HEK293 (cell line): ENCODE data around the gene ADPRH.
"Not testable (repeated sequence)": the region's sequence is repeated elsewhere in the genome, so short reads cannot be mapped to it uniquely, and the experiment has no call there.

Source experiments
- CTCF ChIA-PET: fragments of 350-600 bp; formaldehyde crosslinking; extraction: SDS; loops from one replicate; lab custom pipeline; 2021; ENCODE audit warnings: antibody characterized with exemption; lab: Yijun Ruan, JAX
- POLR2A ChIA-PET: fragments of 300-600 bp; formaldehyde crosslinking; extraction: SDS; loops from one replicate; lab custom pipeline; 2020; ENCODE audit warnings: antibody characterized with exemption, inconsistent platforms; lab: Yijun Ruan, JAX
- H3K27ac ChIP-seq: fragments of 200-500 bp; sonication (Bioruptor generic); 2 replicates; pipeline ENCODE4 v1.5.1; 2014; ENCODE audit warnings: low read depth, low read length, control low read depth, inconsistent platforms; ENCODE audit errors: extremely low read depth
- H3K36me3 ChIP-seq, 2 experiments: fragments of 200-500 bp in 1 of 2; sonication (Bioruptor generic) in 1 of 2; 1 replicate in 1 of 2; 2 replicates in 1 of 2; pipeline ENCODE4 v1.5.1; 2014 to 2017; ENCODE audit warnings: inconsistent platforms in 2 of 2, low read length in 2 of 2; ENCODE audit not compliant: control insufficient read depth in 2 of 2, insufficient read depth in 1 of 2
- H3K4me1 ChIP-seq: fragments of 200-500 bp; sonication (Bioruptor generic); 2 replicates; pipeline ENCODE4 v1.5.1; 2014; ENCODE audit warnings: mild to moderate bottlenecking, low read length, inconsistent platforms; ENCODE audit not compliant: control insufficient read depth, insufficient read depth
- H3K4me3 ChIP-seq: 2 replicates; pipeline ENCODE4 v1.5.1; 2011; ENCODE audit warnings: low read depth, mild to moderate bottlenecking, control low read depth, low read length, moderate library complexity
- H3K9me3 ChIP-seq: fragments of 200-500 bp; sonication (Bioruptor generic); 2 replicates; pipeline ENCODE4 v1.5.1; 2014; ENCODE audit warnings: low read depth, low read length, inconsistent platforms; ENCODE audit not compliant: control insufficient read depth, insufficient read depth
- ZBTB8A ChIP-seq: fragments of 450-650 bp; formaldehyde crosslinking; IDR thresholded peaks from 2 replicates; pipeline ENCODE4 v1.5.1; 2016; ENCODE audit warnings: missing biosample characterization, missing genetic modification characterization
- ZNF140 ChIP-seq: fragments of 450-650 bp; formaldehyde crosslinking; IDR thresholded peaks from 2 replicates; pipeline ENCODE4 v1.5.1; 2016; ENCODE audit warnings: missing biosample characterization, missing genetic modification characterization
- ZNF266 ChIP-seq: fragments of 450-650 bp; formaldehyde crosslinking; IDR thresholded peaks from 2 replicates; pipeline ENCODE4 v1.5.1; 2016; ENCODE audit warnings: missing biosample characterization, missing genetic modification characterization, low read depth
- ZNF394 ChIP-seq: fragments of 450-650 bp; formaldehyde crosslinking; IDR thresholded peaks from 2 replicates; pipeline ENCODE4 v1.5.1; 2016; ENCODE audit warnings: missing biosample characterization, missing genetic modification characterization, mild to moderate bottlenecking, moderate library complexity, borderline replicate concordance
- ZNF426 ChIP-seq: fragments of 450-650 bp; formaldehyde crosslinking; IDR thresholded peaks from 2 replicates; pipeline ENCODE4 v1.5.1; 2017; ENCODE audit warnings: missing biosample characterization, missing genetic modification characterization, mild to moderate bottlenecking, inconsistent platforms, moderate library complexity
- ZNF555 ChIP-seq: fragments of 450-650 bp; formaldehyde crosslinking; conservative IDR thresholded peaks from 2 replicates; pipeline ENCODE4 v1.5.1; 2017; ENCODE audit warnings: missing biosample characterization, mild to moderate bottlenecking, missing genetic modification characterization, inconsistent platforms
- ZNF623 ChIP-seq: fragments of 450-650 bp; formaldehyde crosslinking; IDR thresholded peaks from 2 replicates; pipeline ENCODE4 v1.5.1; 2016; ENCODE audit warnings: missing biosample characterization, missing genetic modification characterization
- ZNF664 ChIP-seq: fragments of 450-650 bp; formaldehyde crosslinking; IDR thresholded peaks from 2 replicates; pipeline ENCODE4 v1.5.1; 2016; ENCODE audit warnings: missing biosample characterization, missing genetic modification characterization
- ZXDB ChIP-seq: fragments of 450-650 bp; formaldehyde crosslinking; IDR thresholded peaks from 2 replicates; pipeline ENCODE4 v1.5.1; 2016; ENCODE audit warnings: missing biosample characterization, missing genetic modification characterization
- TF ChIP-seq, protein P1 (sequence below): fragments of 450-650 bp; formaldehyde crosslinking; IDR thresholded peaks from 2 replicates; pipeline ENCODE4 v1.5.1; 2017; ENCODE audit warnings: missing biosample characterization, mild to moderate bottlenecking, missing genetic modification characterization, moderate library complexity
- TF ChIP-seq, protein P2 (sequence below): fragments of 450-650 bp; formaldehyde crosslinking; IDR thresholded peaks from 2 replicates; pipeline ENCODE4 v1.5.1; 2016; ENCODE audit warnings: missing biosample characterization, missing genetic modification characterization
- TF ChIP-seq, protein P3 (sequence below): fragments of 450-650 bp; formaldehyde crosslinking; conservative IDR thresholded peaks from 2 replicates; pipeline ENCODE4 v1.5.1; 2016; ENCODE audit warnings: low read depth, missing biosample characterization, missing genetic modification characterization
- TF ChIP-seq, protein P4 (sequence below): fragments of 450-650 bp; formaldehyde crosslinking; conservative IDR thresholded peaks from 2 replicates; pipeline ENCODE4 v1.5.1; 2016; ENCODE audit warnings: low read depth, missing biosample characterization, missing genetic modification characterization

ADPRH gene

DNA sequence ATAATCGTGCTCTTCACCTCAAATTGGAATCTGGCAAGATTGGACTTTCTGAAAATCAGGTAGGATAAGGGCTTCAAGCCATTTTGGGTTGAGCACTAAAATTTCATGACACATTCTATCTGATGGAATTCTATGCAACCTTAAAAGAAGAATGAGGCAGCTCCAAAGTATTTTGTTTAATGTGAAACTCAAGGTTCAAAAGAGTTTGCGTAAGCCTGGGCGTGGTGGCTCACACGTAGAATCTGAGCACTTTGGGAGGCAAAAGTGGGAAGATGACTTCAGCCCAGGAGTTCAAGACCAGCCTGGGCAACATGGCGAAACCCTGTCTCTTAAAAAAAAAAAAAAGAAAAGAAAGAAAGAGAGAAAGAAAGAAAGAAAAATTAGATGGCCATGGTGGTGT lies 14.8 kb downstream of the ADPRH start (continued):
- TF ChIP-seq, protein P1, sequence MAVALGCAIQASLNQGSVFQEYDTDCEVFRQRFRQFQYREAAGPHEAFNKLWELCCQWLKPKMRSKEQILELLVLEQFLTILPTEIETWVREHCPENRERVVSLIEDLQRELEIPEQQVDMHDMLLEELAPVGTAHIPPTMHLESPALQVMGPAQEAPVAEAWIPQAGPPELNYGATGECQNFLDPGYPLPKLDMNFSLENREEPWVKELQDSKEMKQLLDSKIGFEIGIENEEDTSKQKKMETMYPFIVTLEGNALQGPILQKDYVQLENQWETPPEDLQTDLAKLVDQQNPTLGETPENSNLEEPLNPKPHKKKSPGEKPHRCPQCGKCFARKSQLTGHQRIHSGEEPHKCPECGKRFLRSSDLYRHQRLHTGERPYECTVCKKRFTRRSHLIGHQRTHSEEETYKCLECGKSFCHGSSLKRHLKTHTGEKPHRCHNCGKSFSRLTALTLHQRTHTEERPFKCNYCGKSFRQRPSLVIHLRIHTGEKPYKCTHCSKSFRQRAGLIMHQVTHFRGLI (tag by site-specific recombination): no peak

DNA sequence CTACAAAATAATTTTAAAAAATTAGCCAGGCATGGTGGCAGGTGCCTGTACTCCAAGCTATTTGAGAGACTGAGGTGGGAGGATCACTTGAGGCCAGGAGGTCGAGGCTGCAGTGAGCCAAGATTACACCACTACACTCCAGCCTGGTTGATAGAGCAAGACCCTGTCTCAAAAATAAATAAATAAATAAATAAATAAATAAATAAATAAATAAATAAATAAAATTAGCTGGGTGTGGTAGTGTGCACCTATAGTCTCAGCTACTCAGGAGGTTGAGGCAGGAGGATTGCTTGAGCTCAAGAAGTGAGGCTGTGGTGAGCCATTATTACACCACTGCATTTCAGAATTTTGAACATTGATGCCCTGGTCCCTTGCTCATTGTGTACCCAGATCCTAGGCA lies 15.6 kb downstream of the ADPRH start:
- CTCF ChIA-PET, POLR2A ChIA-PET, H3K4me1 ChIP-seq, H3K4me3 ChIP-seq, H3K27ac ChIP-seq, H3K36me3 ChIP-seq, H3K9me3 ChIP-seq: not testable (repeated sequence)
- peak; percentile 76 for TF ChIP-seq ZNF664 (tag by site-specific recombination)
- TF ChIP-seq, protein P2, sequence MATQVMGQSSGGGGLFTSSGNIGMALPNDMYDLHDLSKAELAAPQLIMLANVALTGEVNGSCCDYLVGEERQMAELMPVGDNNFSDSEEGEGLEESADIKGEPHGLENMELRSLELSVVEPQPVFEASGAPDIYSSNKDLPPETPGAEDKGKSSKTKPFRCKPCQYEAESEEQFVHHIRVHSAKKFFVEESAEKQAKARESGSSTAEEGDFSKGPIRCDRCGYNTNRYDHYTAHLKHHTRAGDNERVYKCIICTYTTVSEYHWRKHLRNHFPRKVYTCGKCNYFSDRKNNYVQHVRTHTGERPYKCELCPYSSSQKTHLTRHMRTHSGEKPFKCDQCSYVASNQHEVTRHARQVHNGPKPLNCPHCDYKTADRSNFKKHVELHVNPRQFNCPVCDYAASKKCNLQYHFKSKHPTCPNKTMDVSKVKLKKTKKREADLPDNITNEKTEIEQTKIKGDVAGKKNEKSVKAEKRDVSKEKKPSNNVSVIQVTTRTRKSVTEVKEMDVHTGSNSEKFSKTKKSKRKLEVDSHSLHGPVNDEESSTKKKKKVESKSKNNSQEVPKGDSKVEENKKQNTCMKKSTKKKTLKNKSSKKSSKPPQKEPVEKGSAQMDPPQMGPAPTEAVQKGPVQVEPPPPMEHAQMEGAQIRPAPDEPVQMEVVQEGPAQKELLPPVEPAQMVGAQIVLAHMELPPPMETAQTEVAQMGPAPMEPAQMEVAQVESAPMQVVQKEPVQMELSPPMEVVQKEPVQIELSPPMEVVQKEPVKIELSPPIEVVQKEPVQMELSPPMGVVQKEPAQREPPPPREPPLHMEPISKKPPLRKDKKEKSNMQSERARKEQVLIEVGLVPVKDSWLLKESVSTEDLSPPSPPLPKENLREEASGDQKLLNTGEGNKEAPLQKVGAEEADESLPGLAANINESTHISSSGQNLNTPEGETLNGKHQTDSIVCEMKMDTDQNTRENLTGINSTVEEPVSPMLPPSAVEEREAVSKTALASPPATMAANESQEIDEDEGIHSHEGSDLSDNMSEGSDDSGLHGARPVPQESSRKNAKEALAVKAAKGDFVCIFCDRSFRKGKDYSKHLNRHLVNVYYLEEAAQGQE (tag by site-specific recombination): peak; percentile 54
- TF ChIP-seq ZNF266 (tag by site-specific recombination): 0 out of 2 replicates have a peak, but pooled peaks have one; percentile 25
- peak; percentile 65 for TF ChIP-seq ZNF623 (tag by site-specific recombination)
- peak; percentile 88; the same call in 1 of the 2 replicates for TF ChIP-seq ZNF394 (tag by site-specific recombination)
- TF ChIP-seq ZNF140 (tag by site-specific recombination): peak; percentile 62
- TF ChIP-seq, protein P3, sequence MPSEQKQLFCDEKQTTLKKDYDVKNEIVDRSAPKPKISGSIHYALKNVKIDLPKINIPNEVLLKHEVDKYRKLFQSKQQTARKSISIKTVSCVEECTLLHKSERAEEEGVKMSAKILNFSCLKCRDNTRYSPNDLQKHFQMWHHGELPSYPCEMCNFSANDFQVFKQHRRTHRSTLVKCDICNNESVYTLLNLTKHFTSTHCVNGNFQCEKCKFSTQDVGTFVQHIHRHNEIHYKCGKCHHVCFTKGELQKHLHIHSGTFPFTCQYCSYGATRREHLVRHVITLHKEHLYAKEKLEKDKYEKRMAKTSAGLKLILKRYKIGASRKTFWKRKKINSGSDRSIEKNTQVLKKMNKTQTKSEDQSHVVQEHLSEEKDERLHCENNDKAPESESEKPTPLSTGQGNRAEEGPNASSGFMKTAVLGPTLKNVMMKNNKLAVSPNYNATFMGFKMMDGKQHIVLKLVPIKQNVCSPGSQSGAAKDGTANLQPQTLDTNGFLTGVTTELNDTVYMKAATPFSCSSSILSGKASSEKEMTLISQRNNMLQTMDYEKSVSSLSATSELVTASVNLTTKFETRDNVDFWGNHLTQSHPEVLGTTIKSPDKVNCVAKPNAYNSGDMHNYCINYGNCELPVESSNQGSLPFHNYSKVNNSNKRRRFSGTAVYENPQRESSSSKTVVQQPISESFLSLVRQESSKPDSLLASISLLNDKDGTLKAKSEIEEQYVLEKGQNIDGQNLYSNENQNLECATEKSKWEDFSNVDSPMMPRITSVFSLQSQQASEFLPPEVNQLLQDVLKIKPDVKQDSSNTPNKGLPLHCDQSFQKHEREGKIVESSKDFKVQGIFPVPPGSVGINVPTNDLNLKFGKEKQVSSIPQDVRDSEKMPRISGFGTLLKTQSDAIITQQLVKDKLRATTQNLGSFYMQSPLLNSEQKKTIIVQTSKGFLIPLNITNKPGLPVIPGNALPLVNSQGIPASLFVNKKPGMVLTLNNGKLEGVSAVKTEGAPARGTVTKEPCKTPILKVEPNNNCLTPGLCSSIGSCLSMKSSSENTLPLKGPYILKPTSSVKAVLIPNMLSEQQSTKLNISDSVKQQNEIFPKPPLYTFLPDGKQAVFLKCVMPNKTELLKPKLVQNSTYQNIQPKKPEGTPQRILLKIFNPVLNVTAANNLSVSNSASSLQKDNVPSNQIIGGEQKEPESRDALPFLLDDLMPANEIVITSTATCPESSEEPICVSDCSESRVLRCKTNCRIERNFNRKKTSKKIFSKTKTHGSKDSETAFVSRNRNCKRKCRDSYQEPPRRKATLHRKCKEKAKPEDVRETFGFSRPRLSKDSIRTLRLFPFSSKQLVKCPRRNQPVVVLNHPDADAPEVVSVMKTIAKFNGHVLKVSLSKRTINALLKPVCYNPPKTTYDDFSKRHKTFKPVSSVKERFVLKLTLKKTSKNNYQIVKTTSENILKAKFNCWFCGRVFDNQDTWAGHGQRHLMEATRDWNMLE: peak; percentile 85
- TF ChIP-seq ZBTB8A (tag by site-specific recombination): peak; percentile 53
- TF ChIP-seq ZNF426 (tag by site-specific recombination): peak; percentile 73
- TF ChIP-seq, protein P4, sequence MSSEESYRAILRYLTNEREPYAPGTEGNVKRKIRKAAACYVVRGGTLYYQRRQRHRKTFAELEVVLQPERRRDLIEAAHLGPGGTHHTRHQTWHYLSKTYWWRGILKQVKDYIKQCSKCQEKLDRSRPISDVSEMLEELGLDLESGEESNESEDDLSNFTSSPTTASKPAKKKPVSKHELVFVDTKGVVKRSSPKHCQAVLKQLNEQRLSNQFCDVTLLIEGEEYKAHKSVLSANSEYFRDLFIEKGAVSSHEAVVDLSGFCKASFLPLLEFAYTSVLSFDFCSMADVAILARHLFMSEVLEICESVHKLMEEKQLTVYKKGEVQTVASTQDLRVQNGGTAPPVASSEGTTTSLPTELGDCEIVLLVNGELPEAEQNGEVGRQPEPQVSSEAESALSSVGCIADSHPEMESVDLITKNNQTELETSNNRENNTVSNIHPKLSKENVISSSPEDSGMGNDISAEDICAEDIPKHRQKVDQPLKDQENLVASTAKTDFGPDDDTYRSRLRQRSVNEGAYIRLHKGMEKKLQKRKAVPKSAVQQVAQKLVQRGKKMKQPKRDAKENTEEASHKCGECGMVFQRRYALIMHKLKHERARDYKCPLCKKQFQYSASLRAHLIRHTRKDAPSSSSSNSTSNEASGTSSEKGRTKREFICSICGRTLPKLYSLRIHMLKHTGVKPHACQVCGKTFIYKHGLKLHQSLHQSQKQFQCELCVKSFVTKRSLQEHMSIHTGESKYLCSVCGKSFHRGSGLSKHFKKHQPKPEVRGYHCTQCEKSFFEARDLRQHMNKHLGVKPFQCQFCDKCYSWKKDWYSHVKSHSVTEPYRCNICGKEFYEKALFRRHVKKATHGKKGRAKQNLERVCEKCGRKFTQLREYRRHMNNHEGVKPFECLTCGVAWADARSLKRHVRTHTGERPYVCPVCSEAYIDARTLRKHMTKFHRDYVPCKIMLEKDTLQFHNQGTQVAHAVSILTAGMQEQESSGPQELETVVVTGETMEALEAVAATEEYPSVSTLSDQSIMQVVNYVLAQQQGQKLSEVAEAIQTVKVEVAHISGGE (tag by site-specific recombination): peak; percentile 66
- TF ChIP-seq ZXDB: 0 out of 2 replicates have a peak, but pooled peaks have one; percentile 27
- peak; percentile 77 for TF ChIP-seq ZNF555 (tag by site-specific recombination)
